ENCODE measurements around the gene SEMA4D. TPM values are rescaled to one million over a fixed set of nuclear protein-coding genes. Genes with fewer than 3 reads are reported as not detected.

SEMA4D gene
- polyA plus RNA-seq, 1 donor from 2014 or later: 34.0 TPM

- no peak for TF ChIP-seq RAD21 (conservative IDR thresholded peaks at IDR 0.05)
- TF ChIP-seq, protein P1, sequence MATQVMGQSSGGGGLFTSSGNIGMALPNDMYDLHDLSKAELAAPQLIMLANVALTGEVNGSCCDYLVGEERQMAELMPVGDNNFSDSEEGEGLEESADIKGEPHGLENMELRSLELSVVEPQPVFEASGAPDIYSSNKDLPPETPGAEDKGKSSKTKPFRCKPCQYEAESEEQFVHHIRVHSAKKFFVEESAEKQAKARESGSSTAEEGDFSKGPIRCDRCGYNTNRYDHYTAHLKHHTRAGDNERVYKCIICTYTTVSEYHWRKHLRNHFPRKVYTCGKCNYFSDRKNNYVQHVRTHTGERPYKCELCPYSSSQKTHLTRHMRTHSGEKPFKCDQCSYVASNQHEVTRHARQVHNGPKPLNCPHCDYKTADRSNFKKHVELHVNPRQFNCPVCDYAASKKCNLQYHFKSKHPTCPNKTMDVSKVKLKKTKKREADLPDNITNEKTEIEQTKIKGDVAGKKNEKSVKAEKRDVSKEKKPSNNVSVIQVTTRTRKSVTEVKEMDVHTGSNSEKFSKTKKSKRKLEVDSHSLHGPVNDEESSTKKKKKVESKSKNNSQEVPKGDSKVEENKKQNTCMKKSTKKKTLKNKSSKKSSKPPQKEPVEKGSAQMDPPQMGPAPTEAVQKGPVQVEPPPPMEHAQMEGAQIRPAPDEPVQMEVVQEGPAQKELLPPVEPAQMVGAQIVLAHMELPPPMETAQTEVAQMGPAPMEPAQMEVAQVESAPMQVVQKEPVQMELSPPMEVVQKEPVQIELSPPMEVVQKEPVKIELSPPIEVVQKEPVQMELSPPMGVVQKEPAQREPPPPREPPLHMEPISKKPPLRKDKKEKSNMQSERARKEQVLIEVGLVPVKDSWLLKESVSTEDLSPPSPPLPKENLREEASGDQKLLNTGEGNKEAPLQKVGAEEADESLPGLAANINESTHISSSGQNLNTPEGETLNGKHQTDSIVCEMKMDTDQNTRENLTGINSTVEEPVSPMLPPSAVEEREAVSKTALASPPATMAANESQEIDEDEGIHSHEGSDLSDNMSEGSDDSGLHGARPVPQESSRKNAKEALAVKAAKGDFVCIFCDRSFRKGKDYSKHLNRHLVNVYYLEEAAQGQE (IDR thresholded peaks at IDR 0.05; ENCODE audit: borderline replicate concordance): no peak
- no peak for TF ChIP-seq MXI1 (conservative IDR thresholded peaks at IDR 0.05; ENCODE audit: poor library complexity, severe bottlenecking)
- no peak for TF ChIP-seq EZH2 (IDR thresholded peaks at IDR 0.05; ENCODE audit: borderline replicate concordance, insufficient read depth, low read length, poor library complexity, severe bottlenecking)
- no peak overlapping the region for H3K27ac ChIP-seq (ENCODE audit: low read length)
- H3K4me2 ChIP-seq (ENCODE audit: low read length): no peak overlapping the region
Observed at GRCh38 chr9:89519366-89519805, 21.5 kb upstream of the SEMA4D start.

DNA sequence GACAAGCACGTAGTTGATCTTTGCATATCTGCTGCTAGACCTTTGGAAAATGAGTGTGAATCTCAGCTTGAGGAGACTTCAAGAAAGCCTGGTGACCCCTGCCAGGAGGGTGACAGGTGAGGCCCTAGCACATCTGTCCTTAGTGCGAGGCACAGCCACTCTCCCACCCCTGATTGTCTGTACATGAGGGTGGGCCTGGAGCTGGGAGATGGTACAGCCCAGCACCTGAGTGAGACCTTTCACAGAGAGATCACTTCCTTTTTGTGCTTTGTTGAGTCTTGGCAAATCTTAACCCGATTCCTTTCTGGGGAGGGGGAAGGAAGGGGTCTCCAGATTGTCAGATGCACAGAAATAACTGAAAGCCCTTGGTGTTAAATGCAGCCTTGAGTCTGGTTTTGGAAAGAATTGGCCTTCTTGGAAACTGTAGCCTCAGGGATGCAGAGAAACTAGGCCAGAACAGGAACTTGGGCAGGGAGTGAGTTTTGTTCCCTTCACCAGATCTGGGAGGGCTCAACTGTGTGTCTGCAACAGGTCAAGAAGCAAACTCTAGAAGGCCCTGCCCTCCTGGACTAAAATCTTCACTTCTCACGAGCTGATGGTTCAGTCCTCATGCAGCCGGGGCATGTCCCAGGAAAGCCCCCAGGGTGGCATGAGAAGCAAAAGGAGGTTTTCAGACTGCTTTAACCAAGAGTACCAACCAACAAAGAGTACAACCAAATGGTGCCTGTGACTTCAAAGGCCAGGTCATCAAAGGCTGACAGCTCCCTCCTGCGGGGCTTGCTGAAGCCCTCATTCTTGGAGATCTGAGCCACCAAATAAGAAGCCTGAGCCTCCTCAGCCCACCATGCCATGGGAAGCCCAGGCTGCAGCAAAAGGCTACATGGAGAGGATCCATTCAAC lies 20.8 kb upstream of the SEMA4D start:
- Histone ChIP-seq H2AFZ (ENCODE audit: low read depth, low read length) (no peak overlapping the region), H4K20me1 (ENCODE audit: insufficient read depth) (no peaks in the 10 kb centered on the region), H3K9me3 (ENCODE audit: low read length) (no peaks in the 10 kb centered on the region), H3K27ac (ENCODE audit: low read length) (no peak overlapping the region), H3K4me3 (ENCODE audit: low read length) (no peak overlapping the region), H3K27me3 (ENCODE audit: insufficient read depth, low read depth, low read length) (no peaks in the 10 kb centered on the region), H3K4me2 (ENCODE audit: low read length) (no peak overlapping the region), H3K79me2 (replicated peaks; ENCODE audit: insufficient read depth, low read length) (no peaks in the 10 kb centered on the region), H3F3A (ENCODE audit: insufficient read depth, low read length, poor library complexity, severe bottlenecking) (no peaks in the 10 kb centered on the region), H3K9me2 (ENCODE audit: insufficient read depth, low read length) (no peaks in the 10 kb centered on the region), H3K36me3 (ENCODE audit: insufficient read depth, low read length) (no peaks in the 10 kb centered on the region), H3K9ac (ENCODE audit: low read length) (no peak overlapping the region)
- TF ChIP-seq POLR2AphosphoS5 (IDR thresholded peaks at IDR 0.05) (no peak), EZH2 (IDR thresholded peaks at IDR 0.05; ENCODE audit: borderline replicate concordance, insufficient read depth, low read length, poor library complexity, severe bottlenecking) (no peak), RAD21 (conservative IDR thresholded peaks at IDR 0.05) (no peak), SMC3 (conservative IDR thresholded peaks at IDR 0.05; ENCODE audit: poor library complexity) (no peak), TAF1 (IDR thresholded peaks at IDR 0.05; ENCODE audit: low read depth) (no peak), EP300 (conservative IDR thresholded peaks at IDR 0.05; ENCODE audit: poor library complexity, severe bottlenecking) (no peak), MXI1 (conservative IDR thresholded peaks at IDR 0.05; ENCODE audit: poor library complexity, severe bottlenecking) (no peak)
- TF ChIP-seq, protein P2, sequence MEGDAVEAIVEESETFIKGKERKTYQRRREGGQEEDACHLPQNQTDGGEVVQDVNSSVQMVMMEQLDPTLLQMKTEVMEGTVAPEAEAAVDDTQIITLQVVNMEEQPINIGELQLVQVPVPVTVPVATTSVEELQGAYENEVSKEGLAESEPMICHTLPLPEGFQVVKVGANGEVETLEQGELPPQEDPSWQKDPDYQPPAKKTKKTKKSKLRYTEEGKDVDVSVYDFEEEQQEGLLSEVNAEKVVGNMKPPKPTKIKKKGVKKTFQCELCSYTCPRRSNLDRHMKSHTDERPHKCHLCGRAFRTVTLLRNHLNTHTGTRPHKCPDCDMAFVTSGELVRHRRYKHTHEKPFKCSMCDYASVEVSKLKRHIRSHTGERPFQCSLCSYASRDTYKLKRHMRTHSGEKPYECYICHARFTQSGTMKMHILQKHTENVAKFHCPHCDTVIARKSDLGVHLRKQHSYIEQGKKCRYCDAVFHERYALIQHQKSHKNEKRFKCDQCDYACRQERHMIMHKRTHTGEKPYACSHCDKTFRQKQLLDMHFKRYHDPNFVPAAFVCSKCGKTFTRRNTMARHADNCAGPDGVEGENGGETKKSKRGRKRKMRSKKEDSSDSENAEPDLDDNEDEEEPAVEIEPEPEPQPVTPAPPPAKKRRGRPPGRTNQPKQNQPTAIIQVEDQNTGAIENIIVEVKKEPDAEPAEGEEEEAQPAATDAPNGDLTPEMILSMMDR (IDR thresholded peaks at IDR 0.05; ENCODE audit: poor library complexity, severe bottlenecking): no peak
- TF ChIP-seq, protein P1 (IDR thresholded peaks at IDR 0.05; ENCODE audit: borderline replicate concordance): no peak

More at GRCh38 chr9:89519366-89519805, 21.5 kb upstream of the SEMA4D start:
- Histone ChIP-seq H3K4me3 (ENCODE audit: low read length) (no peak overlapping the region), H3K9ac (ENCODE audit: low read length) (no peak overlapping the region), H3F3A (ENCODE audit: insufficient read depth, low read length, poor library complexity, severe bottlenecking) (no peaks in the 10 kb centered on the region), H2AFZ (ENCODE audit: low read depth, low read length) (no peak overlapping the region), H3K9me2 (ENCODE audit: insufficient read depth, low read length) (no peaks in the 10 kb centered on the region), H3K9me3 (ENCODE audit: low read length) (no peaks in the 10 kb centered on the region), H3K79me2 (replicated peaks; ENCODE audit: insufficient read depth, low read length) (no peaks in the 10 kb centered on the region), H3K27me3 (ENCODE audit: insufficient read depth, low read depth, low read length) (no peaks in the 10 kb centered on the region), H3K36me3 (ENCODE audit: insufficient read depth, low read length) (no peaks in the 10 kb centered on the region), H4K20me1 (ENCODE audit: insufficient read depth) (no peaks in the 10 kb centered on the region)
